GM23338 (cell line): ENCODE results near the gene ULK4. TPM values are rescaled to one million over a fixed set of nuclear protein-coding genes. Genes with fewer than 3 reads are reported as not detected.

Experiments used
- ATAC-seq: fragments of 200-7000 bp; cut with Tn5 transposase; 3 replicates; pipeline ENCODE4 v1.9.1; 2020
- DNase-seq: peaks from one replicate; pipeline ENCODE4 v3.0.0-alpha.2; 2015; ENCODE audit warnings: low spot score
- H2AFZ ChIP-seq: fragments of 200-600 bp; sonication (generic); 2 replicates; pipeline ENCODE4 v1.8.0; 2016; ENCODE audit warnings: antibody characterized with exemption, mild to moderate bottlenecking, moderate library complexity
- H3F3A ChIP-seq: fragments of 200-600 bp; sonication (generic); replicated peaks from 2 replicates; pipeline ENCODE4 v1.8.0; 2017; ENCODE audit warnings: antibody characterized with exemption, mixed run types, low read depth
- H3K27ac ChIP-seq: fragments of 200-600 bp; sonication (generic); 2 replicates; pipeline ENCODE4 v1.6.1; 2016; ENCODE audit warnings: low read depth
- H3K27me3 ChIP-seq: fragments of 200-600 bp; sonication (generic); 2 replicates; pipeline ENCODE4 v1.8.0; 2016; ENCODE audit warnings: mild to moderate bottlenecking, mixed run types, moderate library complexity; ENCODE audit not compliant: insufficient read depth
- H3K36me3 ChIP-seq: fragments of 200-600 bp; sonication (generic); 2 replicates; pipeline ENCODE4 v1.8.0; 2016; ENCODE audit warnings: mild to moderate bottlenecking; ENCODE audit not compliant: insufficient read depth
- H3K4me1 ChIP-seq: fragments of 200-600 bp; sonication (generic); 2 replicates; pipeline ENCODE4 v1.8.0; 2016; ENCODE audit warnings: mild to moderate bottlenecking, moderate library complexity; ENCODE audit not compliant: insufficient read depth
- H3K4me2 ChIP-seq: fragments of 200-600 bp; sonication (generic); 2 replicates; pipeline ENCODE4 v1.7.1; 2017; ENCODE audit warnings: mixed run types
- H3K4me3 ChIP-seq: fragments of 200-600 bp; sonication (generic); 2 replicates; pipeline ENCODE4 v1.6.1; 2016; ENCODE audit warnings: mixed run types
- H3K79me2 ChIP-seq: fragments of 200-600 bp; sonication (generic); replicated peaks from 2 replicates; pipeline ENCODE4 v1.8.0; 2017; ENCODE audit warnings: mild to moderate bottlenecking; ENCODE audit not compliant: insufficient read depth
- H3K9me2 ChIP-seq: fragments of 200-600 bp; sonication (generic); 2 replicates; pipeline ENCODE4 v1.8.0; 2017; ENCODE audit not compliant: insufficient read depth
- H4K20me1 ChIP-seq: fragments of 200-600 bp; sonication (generic); replicated peaks from 2 replicates; pipeline ENCODE4 v1.8.0; 2017; ENCODE audit warnings: mild to moderate bottlenecking; ENCODE audit not compliant: insufficient read depth
- H3K27ac Mint-ChIP-seq: 2 replicates; pipeline ENCODE4 v1.8.0; 2020; ENCODE audit warnings: inconsistent platforms, mild to moderate bottlenecking, moderate library complexity, mixed read lengths
- H3K27me3 Mint-ChIP-seq: 3 replicates; pipeline ENCODE4 v1.8.0; 2022; ENCODE audit warnings: low read depth, mild to moderate bottlenecking, moderate library complexity, mixed read lengths, inconsistent platforms; ENCODE audit not compliant: insufficient read depth, poor library complexity
- H3K36me3 Mint-ChIP-seq: 3 replicates; pipeline ENCODE4 v1.8.0; 2021; ENCODE audit warnings: low read depth, mild to moderate bottlenecking, inconsistent platforms, moderate library complexity, mixed read lengths
- H3K4me1 Mint-ChIP-seq: 3 replicates; pipeline ENCODE4 v1.8.0; 2020; ENCODE audit warnings: mild to moderate bottlenecking, inconsistent platforms, mixed read lengths
- H3K4me3 Mint-ChIP-seq: 3 replicates; pipeline ENCODE4 v1.8.0; 2021; ENCODE audit warnings: moderate library complexity, mild to moderate bottlenecking, inconsistent platforms, mixed read lengths
- H3K9me3 Mint-ChIP-seq: 3 replicates; pipeline ENCODE4 v1.8.0; 2020; ENCODE audit warnings: moderate library complexity, mild to moderate bottlenecking, inconsistent platforms, mixed read lengths
- CREB1 ChIP-seq: fragments of 250-450 bp; sonication (Bioruptor Pico); IDR thresholded peaks from 2 replicates; pipeline ENCODE4 v1.5.0; 2020; ENCODE audit warnings: low read depth, mild to moderate bottlenecking, moderate library complexity
- EZH2 ChIP-seq: fragments of 200-600 bp; sonication (generic); IDR thresholded peaks from one replicate; pipeline ENCODE4 v1.8.0; 2017; ENCODE audit warnings: antibody characterized with exemption, mild to moderate bottlenecking, low read depth; ENCODE audit not compliant: unreplicated experiment
- EZH2phosphoT487 ChIP-seq: fragments of 200-600 bp; sonication (generic); IDR thresholded peaks from one replicate; pipeline ENCODE4 v1.8.1; 2018; ENCODE audit warnings: antibody characterized with exemption; ENCODE audit not compliant: unreplicated experiment
- JUNB ChIP-seq: IDR thresholded peaks from one replicate; pipeline ENCODE4 v1.6.1; 2016; ENCODE audit warnings: antibody characterized with exemption; ENCODE audit not compliant: unreplicated experiment
- NANOG ChIP-seq: IDR thresholded peaks from 2 replicates; pipeline ENCODE4 v1.6.1; 2016; ENCODE audit warnings: antibody characterized with exemption, borderline replicate concordance
- POLR2AphosphoS5 ChIP-seq: IDR thresholded peaks from 2 replicates; pipeline ENCODE4 v1.6.1; 2016; ENCODE audit warnings: antibody characterized with exemption, low read depth
- STAT1 ChIP-seq: IDR thresholded peaks from one replicate; pipeline ENCODE4 v1.6.1; 2016; ENCODE audit warnings: antibody characterized with exemption; ENCODE audit not compliant: unreplicated experiment
- ZNF114 ChIP-seq: fragments of 250-450 bp; sonication (Bioruptor Pico); IDR thresholded peaks from 2 replicates; pipeline ENCODE4 v1.5.0; 2020; ENCODE audit warnings: mild to moderate bottlenecking, moderate library complexity
- ZNF331 ChIP-seq: fragments of 250-450 bp; sonication (Bioruptor Pico); IDR thresholded peaks from 2 replicates; pipeline ENCODE4 v1.5.0; 2020; ENCODE audit warnings: low read depth, mild to moderate bottlenecking, moderate library complexity
- polyA plus RNA-seq: library from polyadenylated mRNA; unstranded; fragments of >200 nt; fragmentation: Nextera tagmentation; extraction: Ambion mirVana; gene quantifications from 2 replicates; pipeline ENCODE4 v1.2.1, GENCODE V29; 2016
- total RNA-seq: library from RNA; depleted of rRNA; stranded (reverse); fragments of >200 nt; shearing (Covaris generic); gene quantifications from 2 replicates; pipeline ENCODE4 v1.2.3, GENCODE V29; 2014
- TF ChIP-seq, protein P1 (sequence below): IDR thresholded peaks from 2 replicates; pipeline ENCODE4 v1.6.1; 2016; ENCODE audit warnings: antibody characterized with exemption
- TF ChIP-seq, protein P2 (sequence below), 2 experiments: fragments of 200-600 bp in 1 of 2; sonication (generic) in 1 of 2; conservative IDR thresholded peaks; 2 replicates each; pipeline versions ENCODE4 v1.5.1 to v1.6.1; 2016 to 2017; ENCODE audit warnings: antibody characterized with exemption in 2 of 2, low read depth in 2 of 2, mild to moderate bottlenecking in 2 of 2, moderate library complexity in 1 of 2
- TF ChIP-seq, protein P3 (sequence below): fragments of 250-450 bp; sonication (Bioruptor Pico); IDR thresholded peaks from 2 replicates; pipeline ENCODE4 v1.5.0; 2020; ENCODE audit warnings: mild to moderate bottlenecking, moderate library complexity
- TF ChIP-seq, protein P4 (sequence below): IDR thresholded peaks from one replicate; pipeline ENCODE4 v1.6.1; 2018; ENCODE audit warnings: antibody characterized with exemption; ENCODE audit not compliant: unreplicated experiment

The ULK4 gene
- total and polyA plus RNA-seq, 2 experiments from 2014 or later: 20.8 to 41.4 TPM

DNA sequence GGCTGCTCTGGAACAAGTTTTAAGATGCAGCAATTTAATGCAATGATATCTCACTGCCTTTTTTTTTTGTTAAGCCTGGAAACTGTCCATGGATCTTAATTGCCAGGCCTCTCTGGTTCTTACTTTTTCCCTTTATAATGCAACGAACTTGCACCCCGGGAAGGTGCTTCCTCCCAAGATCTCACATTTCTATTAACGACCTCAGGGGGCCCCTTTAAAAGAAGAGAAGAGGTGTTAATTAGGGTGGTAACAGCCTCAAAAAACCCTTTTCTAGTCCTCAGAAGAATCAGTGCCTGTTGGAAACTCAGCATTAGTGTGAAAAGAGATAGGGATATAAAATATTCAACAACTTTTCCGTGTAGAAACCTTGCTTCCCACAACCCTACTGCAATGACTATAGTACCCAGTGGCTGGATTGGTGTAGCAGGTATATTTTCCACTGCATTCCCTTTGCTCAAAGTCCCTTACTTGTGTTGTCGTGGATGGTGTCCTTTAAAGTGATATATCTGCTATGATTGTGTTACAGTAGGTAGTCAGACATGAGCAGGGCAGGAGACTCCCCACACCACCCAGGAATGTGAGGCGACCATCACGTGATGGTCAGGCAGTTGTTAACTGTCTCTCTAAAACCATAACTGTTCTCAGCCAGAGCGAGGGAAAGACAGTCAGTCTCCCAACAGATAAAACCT is 640.8 kb downstream of the ULK4 start:
- Histone ChIP-seq H3K27ac (peak overlapping the region; percentile 85), H3K36me3 (no peaks in the 10 kb centered on the region), H2AFZ (peak overlapping the region; percentile 36; the same call in 1 of the 2 replicates), H3K79me2 (no peaks in the 10 kb centered on the region), H3K27me3 (no peaks in the 10 kb centered on the region), H3F3A (peaks cover 4% of the 10 kb centered on the region; the same call in 1 of the 2 replicates), H4K20me1 (no peaks in the 10 kb centered on the region), H3K4me2 (peak overlapping the region; percentile 69), H3K4me1 (peaks cover 43% of the 10 kb centered on the region), H3K4me3 (peak overlapping the region; percentile 36), H3K9me2 (no peaks in the 10 kb centered on the region)
- H3K4me3 Mint-ChIP-seq: no peak overlapping the region
- TF ChIP-seq, protein P1, sequence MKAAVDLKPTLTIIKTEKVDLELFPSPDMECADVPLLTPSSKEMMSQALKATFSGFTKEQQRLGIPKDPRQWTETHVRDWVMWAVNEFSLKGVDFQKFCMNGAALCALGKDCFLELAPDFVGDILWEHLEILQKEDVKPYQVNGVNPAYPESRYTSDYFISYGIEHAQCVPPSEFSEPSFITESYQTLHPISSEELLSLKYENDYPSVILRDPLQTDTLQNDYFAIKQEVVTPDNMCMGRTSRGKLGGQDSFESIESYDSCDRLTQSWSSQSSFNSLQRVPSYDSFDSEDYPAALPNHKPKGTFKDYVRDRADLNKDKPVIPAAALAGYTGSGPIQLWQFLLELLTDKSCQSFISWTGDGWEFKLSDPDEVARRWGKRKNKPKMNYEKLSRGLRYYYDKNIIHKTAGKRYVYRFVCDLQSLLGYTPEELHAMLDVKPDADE: no peak
- TF ChIP-seq NANOG (no peak; the same call in 1 of the 2 replicates), ZNF114 (CRISPR knock-in tag) (no peak), ZNF331 (no peak), EZH2phosphoT487 (no peak), POLR2AphosphoS5 (no peak), CREB1 (CRISPR knock-in tag) (no peak), EZH2 (no peak), STAT1 (no peak), JUNB (no peak)
- TF ChIP-seq, protein P2, sequence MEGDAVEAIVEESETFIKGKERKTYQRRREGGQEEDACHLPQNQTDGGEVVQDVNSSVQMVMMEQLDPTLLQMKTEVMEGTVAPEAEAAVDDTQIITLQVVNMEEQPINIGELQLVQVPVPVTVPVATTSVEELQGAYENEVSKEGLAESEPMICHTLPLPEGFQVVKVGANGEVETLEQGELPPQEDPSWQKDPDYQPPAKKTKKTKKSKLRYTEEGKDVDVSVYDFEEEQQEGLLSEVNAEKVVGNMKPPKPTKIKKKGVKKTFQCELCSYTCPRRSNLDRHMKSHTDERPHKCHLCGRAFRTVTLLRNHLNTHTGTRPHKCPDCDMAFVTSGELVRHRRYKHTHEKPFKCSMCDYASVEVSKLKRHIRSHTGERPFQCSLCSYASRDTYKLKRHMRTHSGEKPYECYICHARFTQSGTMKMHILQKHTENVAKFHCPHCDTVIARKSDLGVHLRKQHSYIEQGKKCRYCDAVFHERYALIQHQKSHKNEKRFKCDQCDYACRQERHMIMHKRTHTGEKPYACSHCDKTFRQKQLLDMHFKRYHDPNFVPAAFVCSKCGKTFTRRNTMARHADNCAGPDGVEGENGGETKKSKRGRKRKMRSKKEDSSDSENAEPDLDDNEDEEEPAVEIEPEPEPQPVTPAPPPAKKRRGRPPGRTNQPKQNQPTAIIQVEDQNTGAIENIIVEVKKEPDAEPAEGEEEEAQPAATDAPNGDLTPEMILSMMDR (conservative IDR thresholded peaks at IDR 0.05; ENCODE audit: low read depth in 2 of 2): no peak
- TF ChIP-seq, protein P3, sequence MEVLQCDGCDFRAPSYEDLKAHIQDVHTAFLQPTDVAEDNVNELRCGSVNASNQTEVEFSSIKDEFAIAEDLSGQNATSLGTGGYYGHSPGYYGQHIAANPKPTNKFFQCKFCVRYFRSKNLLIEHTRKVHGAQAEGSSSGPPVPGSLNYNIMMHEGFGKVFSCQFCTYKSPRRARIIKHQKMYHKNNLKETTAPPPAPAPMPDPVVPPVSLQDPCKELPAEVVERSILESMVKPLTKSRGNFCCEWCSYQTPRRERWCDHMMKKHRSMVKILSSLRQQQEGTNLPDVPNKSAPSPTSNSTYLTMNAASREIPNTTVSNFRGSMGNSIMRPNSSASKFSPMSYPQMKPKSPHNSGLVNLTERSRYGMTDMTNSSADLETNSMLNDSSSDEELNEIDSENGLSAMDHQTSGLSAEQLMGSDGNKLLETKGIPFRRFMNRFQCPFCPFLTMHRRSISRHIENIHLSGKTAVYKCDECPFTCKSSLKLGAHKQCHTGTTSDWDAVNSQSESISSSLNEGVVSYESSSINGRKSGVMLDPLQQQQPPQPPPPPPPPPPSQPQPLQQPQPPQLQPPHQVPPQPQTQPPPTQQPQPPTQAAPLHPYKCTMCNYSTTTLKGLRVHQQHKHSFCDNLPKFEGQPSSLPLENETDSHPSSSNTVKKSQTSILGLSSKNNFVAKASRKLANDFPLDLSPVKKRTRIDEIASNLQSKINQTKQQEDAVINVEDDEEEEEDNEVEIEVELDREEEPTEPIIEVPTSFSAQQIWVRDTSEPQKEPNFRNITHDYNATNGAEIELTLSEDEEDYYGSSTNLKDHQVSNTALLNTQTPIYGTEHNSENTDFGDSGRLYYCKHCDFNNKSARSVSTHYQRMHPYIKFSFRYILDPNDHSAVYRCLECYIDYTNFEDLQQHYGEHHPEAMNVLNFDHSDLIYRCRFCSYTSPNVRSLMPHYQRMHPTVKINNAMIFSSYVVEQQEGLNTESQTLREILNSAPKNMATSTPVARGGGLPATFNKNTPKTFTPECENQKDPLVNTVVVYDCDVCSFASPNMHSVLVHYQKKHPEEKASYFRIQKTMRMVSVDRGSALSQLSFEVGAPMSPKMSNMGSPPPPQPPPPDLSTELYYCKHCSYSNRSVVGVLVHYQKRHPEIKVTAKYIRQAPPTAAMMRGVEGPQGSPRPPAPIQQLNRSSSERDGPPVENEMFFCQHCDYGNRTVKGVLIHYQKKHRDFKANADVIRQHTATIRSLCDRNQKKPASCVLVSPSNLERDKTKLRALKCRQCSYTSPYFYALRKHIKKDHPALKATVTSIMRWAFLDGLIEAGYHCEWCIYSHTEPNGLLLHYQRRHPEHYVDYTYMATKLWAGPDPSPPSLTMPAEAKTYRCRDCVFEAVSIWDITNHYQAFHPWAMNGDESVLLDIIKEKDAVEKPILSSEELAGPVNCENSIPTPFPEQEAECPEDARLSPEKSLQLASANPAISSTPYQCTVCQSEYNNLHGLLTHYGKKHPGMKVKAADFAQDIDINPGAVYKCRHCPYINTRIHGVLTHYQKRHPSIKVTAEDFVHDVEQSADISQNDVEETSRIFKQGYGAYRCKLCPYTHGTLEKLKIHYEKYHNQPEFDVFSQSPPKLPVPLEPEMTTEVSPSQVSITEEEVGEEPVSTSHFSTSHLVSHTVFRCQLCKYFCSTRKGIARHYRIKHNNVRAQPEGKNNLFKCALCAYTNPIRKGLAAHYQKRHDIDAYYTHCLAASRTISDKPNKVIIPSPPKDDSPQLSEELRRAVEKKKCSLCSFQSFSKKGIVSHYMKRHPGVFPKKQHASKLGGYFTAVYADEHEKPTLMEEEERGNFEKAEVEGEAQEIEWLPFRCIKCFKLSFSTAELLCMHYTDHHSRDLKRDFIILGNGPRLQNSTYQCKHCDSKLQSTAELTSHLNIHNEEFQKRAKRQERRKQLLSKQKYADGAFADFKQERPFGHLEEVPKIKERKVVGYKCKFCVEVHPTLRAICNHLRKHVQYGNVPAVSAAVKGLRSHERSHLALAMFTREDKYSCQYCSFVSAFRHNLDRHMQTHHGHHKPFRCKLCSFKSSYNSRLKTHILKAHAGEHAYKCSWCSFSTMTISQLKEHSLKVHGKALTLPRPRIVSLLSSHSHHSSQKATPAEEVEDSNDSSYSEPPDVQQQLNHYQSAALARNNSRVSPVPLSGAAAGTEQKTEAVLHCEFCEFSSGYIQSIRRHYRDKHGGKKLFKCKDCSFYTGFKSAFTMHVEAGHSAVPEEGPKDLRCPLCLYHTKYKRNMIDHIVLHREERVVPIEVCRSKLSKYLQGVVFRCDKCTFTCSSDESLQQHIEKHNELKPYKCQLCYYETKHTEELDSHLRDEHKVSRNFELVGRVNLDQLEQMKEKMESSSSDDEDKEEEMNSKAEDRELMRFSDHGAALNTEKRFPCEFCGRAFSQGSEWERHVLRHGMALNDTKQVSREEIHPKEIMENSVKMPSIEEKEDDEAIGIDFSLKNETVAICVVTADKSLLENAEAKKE (CRISPR knock-in tag): no peak
- TF ChIP-seq, protein P4, sequence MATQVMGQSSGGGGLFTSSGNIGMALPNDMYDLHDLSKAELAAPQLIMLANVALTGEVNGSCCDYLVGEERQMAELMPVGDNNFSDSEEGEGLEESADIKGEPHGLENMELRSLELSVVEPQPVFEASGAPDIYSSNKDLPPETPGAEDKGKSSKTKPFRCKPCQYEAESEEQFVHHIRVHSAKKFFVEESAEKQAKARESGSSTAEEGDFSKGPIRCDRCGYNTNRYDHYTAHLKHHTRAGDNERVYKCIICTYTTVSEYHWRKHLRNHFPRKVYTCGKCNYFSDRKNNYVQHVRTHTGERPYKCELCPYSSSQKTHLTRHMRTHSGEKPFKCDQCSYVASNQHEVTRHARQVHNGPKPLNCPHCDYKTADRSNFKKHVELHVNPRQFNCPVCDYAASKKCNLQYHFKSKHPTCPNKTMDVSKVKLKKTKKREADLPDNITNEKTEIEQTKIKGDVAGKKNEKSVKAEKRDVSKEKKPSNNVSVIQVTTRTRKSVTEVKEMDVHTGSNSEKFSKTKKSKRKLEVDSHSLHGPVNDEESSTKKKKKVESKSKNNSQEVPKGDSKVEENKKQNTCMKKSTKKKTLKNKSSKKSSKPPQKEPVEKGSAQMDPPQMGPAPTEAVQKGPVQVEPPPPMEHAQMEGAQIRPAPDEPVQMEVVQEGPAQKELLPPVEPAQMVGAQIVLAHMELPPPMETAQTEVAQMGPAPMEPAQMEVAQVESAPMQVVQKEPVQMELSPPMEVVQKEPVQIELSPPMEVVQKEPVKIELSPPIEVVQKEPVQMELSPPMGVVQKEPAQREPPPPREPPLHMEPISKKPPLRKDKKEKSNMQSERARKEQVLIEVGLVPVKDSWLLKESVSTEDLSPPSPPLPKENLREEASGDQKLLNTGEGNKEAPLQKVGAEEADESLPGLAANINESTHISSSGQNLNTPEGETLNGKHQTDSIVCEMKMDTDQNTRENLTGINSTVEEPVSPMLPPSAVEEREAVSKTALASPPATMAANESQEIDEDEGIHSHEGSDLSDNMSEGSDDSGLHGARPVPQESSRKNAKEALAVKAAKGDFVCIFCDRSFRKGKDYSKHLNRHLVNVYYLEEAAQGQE: no peak
- peaks cover 2% of the 10 kb centered on the region for H3K27me3 Mint-ChIP-seq
- peak overlapping the region; percentile 74; the same call in 1 of the 2 replicates for H3K27ac Mint-ChIP-seq
- peaks cover 52% of the 10 kb centered on the region for H3K4me1 Mint-ChIP-seq
- H3K36me3 Mint-ChIP-seq: no peaks in the 10 kb centered on the region
- no peaks in the 10 kb centered on the region for H3K9me3 Mint-ChIP-seq
- ATAC-seq: peak; percentile 79
- DNase-seq: peak; percentile 49
